HG03432 (cell line): ENCODE results near the gene HBS1L.

Experiments used
- ATAC-seq: cut with Tn5 transposase; IDR thresholded peaks from one replicate; pipeline ENCODE4 v1.9.1; 2021; ENCODE audit warnings: mild to moderate bottlenecking, moderate library complexity; ENCODE audit not compliant: unreplicated experiment

Gene HBS1L

DNA sequence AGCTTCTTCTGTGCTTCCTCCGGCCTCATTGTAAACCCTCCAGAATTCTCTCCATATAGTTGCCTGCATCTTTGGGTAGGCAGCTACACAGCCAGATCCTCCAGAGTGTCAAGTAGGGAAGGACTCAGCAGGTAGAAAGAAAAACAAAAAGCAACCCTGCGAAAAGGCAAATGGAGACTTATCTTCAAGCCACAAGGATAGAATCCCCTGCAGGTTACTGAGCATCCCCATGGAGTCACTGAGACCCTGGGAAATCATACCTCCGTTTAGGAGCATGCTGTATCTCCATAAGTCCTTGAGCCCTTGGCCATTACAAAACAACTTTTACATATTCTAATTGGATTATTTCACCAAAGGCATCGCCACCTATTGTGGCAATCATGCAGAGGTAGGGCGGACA lies 133.3 kb downstream of the HBS1L start:
- ATAC-seq, result no peak

- ATAC-seq, result no peak
Measured at GRCh38 chr6:134920422-134920821, 134.2 kb downstream of the HBS1L start.

GRCh38 chr6:134918418-134918961 lies 136.1 kb downstream of the HBS1L start:
- ATAC-seq, result no peak

- no peak for ATAC-seq
Measured at GRCh38 chr6:134911547-134911946, 143.1 kb downstream of the HBS1L start.

DNA sequence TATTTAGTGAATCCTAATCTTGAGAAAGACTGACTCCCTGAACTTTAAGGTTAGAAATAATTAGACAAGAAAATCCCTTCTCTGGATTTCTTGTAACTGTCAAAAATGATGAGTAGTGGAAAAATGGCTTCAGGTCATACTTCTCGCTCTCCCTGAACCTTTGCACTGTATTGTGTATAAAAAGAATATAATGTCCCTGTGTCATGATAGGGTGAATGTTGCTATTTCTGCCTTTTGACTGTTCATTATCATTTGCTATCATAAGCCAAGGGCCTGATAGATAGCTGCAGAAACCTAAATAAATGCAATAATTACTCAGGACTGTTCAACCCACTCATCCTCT lies 144.1 kb downstream of the HBS1L start:
- ATAC-seq, result no peak
